ENCODE results near the gene TSEN34. TPM values are rescaled to one million over a fixed set of nuclear protein-coding genes. Genes with fewer than 3 reads are reported as not detected.
"Not testable (repeated sequence)": the region's sequence is repeated elsewhere in the genome, so short reads cannot be mapped to it uniquely, and the experiment has no call there.

TSEN34 gene
- total RNA-seq, 1 experiment from 2014 or later, result 27.3 TPM

DNA sequence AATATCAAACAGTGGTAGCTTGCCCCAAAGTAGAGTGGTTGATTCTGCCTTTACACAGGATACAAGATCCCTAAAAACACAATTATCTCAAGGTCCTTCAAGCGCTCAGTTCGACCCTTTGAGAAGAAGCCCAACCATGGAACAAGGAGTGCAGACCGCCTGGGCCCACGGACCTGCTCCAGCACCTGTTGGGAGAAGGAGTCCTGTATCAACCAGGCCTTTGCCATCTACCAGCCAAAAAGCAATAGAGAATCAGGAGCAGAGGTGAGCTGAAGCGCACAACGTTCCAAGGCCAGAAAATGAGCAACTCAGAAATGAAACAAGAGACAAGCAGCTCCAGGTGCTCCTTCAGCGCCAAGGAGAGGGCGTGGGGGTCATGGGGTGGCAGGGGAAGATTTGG lies 38.0 kb downstream of the TSEN34 start:
- DNase-seq (ENCODE audit: extremely low read depth, low read depth), result no peak

DNA sequence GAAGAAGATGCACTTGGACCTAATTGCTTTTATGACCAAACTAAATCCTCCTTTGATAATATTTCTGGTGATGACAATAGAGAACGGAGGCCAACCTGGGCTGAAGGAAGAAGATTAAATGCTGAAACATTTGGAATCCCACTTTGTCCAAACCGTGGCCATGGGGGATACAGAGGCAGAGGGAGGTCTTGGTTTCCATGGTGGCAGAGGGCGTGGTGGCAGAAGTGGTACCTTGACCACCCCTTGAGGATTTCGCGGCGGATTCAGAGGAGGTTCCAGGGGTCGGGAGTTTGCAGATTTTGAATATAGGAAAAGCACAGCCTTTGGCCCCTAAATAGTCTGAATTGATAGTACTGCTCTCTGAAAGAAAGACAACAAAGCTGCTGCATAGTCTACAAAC lies 38.9 kb downstream of the TSEN34 start:
- DNase-seq (ENCODE audit: extremely low read depth, low read depth), result no peak

DNA sequence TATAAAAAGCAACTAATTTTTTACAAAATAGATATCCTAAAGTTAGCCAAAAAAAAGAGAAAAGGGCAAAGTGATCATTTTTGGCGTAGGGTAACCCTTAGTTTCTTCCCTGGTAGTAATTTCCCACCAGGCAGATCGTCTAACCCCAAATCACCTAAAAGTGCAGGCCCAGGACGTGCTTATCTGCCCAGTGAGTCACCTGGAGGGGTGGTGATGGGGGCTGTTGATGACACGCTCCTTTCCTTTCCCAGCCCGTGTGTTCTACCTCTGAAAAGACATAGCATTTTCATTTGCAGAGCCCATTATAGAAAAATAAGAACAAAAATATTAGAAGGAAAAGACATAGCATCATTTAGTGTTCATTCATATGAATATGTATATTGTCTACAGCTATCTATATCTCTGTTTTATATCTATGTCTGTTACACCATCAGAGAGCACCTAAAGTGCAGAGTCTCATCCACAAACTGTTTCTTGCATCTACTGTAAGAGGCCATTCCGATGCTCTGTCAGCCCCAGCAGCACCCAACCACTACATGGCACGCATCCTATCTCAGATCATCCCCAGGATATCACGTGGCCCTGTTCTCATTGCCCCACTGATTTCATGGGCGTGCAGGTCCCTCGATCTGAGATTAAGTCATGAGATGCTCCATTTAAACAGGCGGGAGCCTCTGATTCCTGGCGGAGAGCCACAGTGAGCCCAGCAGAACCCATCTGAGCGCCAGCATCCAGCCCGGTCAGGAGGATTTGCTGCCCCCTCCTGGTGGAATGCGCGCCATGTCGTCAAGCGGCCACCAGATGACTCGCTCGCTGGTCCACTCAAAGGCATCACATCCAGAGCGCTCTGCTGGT lies 40.2 kb downstream of the TSEN34 start:
- DNase-seq (ENCODE audit: extremely low read depth, low read depth), result peak; percentile 53

DNA sequence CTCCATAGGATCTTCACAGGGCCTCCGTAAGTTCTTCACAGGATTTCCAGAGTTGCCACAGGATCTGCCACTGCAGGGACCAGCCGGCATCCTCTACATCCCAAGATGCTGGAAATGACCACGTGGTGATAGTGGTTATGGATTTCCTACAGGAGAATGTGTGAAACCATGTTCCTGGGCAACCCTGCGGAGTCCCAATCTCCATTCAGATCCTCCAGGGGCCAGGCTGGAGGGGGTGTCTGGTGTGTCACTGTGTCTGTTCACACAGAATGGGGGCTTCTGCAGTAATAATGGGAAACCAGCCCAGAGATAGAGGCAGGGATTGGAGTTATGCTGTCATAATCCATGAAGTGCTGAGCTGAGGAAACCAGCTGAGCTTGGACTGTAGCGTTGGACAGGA lies 42.8 kb downstream of the TSEN34 start:
- DNase-seq (ENCODE audit: extremely low read depth, low read depth), result no peak

DNA sequence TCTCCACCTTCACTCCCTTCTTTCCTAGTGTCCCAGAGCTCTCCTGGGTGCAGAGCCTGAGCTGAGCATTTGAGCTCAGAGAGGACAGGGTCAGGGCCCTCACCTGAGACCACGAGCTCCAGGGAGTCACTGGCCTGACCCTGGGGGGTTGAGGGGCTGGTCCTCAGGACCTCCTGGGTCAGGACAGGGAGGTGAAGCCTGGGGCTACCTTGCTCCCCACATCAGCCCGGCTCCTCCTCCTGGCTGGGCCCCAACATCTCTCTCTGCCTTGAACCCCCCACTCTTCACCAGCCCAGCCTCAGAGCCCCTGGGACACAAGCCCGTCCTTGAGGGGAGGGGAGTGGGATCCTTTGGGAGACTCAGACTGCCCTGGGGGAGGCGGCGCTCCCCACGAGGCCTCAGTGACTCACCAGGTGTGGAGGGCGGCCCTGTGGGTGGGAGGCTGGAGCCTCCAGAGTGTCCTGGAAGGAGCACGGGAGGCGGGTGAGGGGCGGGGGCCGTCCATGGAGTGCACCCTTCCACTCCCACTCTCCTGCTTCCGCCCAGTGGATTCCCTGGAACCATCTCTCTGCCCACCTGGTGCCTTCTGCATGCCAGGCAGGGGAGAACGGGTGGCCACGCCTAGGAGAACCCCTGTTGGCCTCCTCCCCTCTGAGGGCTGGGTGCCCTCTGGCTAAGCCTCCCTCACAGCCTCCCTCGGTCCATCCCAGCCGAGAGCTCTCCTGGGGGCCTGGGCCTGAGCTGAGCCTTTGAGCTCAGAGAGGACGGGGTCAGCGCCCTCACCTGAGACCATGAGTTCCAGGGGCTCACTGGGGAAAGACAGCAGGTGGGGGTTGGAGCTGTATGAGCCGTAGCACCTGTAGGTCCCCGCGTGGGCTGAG lies 48.6 kb downstream of the TSEN34 start:
- not testable (repeated sequence) for DNase-seq (ENCODE audit: extremely low read depth, low read depth)

DNA sequence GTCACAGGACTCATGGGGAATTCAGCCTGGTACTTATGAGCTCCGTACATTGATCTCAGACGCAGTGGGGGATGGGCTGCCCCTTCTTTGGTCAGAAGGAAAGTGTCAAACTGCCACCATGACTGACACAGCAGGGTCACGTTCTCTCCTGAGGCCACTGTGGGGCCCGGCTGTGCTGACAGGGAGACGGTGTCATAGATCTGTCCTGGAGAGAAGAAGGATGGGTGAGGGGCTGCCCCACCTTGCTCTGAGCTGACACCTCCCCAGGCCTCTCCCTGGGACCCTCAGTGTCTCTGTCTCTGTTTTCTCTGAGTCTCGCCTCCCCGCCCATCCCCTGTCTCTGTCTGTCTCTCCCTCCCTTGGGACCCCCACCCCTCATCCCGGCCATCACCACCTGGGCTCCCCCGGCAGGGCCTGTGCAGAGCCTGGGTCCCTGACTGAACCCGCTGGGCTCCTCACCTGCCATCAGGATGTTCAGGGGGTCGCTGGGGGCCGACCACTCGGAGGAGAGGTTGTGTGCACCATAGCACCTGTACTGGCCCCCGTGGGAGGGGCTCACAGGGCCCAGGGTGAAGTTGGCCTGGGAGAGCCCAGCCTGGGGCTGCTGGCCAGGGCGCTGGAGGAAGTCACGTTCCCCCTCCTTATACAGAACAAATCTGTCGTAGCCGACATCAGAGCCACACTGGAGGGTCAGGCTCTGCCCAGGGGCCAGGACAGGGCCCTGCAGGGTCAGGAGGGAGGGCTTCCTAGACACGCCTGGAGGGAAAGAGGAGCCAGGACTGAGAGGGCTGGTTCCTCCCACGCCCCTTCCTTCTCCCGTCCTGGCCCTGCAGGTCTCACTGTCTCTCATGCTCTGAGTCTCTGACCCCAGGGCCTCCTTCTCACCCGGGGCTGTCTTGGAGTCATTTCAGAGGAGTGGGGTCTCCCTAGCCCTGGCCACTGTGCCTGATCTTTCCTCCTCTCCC lies 49.5 kb downstream of the TSEN34 start:
- DNase-seq (ENCODE audit: extremely low read depth, low read depth), result not testable (repeated sequence)

DNA sequence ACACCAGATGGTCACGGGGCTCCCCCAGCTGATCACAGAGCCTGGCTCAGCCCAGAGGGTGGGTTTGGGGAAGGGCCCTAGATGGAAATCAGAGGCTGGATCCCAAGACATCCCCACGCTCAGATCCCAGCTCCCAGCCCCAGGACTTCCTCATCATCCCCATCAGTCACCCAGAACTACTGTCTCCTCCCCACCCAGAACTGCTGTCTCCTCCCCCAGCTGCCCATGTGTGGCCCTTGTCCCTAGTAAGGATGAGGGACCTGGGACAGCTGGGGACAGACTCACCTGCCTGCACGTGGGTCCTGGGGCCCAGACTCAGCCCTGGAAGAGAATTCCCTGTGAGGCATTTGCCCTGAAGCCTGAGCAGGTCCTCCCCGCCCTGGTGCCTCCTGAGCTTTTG lies 51.1 kb downstream of the TSEN34 start:
- not testable (repeated sequence) for DNase-seq (ENCODE audit: extremely low read depth, low read depth)

DNA sequence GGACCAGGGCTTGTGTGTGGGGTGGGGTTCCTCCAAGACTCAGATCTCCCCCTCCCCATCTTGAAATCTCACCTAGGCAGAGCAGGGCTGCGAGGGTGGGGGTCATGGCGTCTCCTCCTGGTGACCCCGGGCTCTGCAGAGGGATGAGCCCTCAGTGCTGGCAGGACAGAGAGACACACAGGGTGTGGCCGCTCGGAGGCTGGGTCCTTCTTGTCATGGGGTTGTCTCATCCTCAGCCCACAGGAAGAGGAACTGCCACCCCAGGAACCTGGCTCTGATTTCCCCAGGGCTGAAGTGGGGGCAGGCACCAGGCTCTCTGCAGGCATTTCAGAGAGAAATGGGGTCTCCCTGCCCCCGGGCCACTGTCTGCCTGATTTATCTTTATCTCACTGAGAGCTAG lies 51.5 kb downstream of the TSEN34 start, which contains the start of gene LILRA6:
Gene LILRA6, minus strand, starts transcription at position 145 of the 400 bp plus-strand sequence.
- DNase-seq (ENCODE audit: extremely low read depth, low read depth), result not testable (repeated sequence)

DNA sequence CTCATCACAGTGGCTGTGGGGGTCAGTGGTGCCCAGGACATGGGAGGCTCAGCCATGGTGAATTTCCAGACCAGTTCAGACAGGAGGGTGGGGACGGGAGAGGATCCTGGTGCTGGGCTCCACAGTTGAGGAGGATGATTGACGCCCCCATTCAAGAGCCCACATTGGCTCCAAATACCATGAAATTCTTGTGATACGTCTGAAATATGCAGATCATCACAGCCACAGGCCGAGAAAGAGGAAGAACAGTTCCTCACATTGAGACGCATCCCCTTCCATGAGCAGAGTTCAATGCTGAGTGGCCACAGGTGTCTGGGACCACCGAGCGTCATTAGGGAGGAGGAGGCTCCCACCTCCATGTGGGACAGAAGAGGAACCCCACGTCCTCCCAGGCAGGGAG lies 52.7 kb downstream of the TSEN34 start:
- DNase-seq (ENCODE audit: extremely low read depth, low read depth), result not testable (repeated sequence)

Other genes starting within 250 kb of the TSEN34 start
- gene CACNG8, start 228.4 kb upstream of the TSEN34 start, total RNA-seq (2014; rRNA removed; shearing (Covaris generic)), result 0.58 and 0.84 TPM in 2 replicates
- gene CACNG6, start 199.7 kb upstream of the TSEN34 start, total RNA-seq (2014; rRNA removed; shearing (Covaris generic)), result 4.6 and 4.9 TPM in 2 replicates
- not detected in 2 replicates for gene VSTM1, start 127.4 kb upstream of the TSEN34 start, total RNA-seq (2014; rRNA removed; shearing (Covaris generic))
- not detected in 2 replicates for gene TARM1, start 109.9 kb upstream of the TSEN34 start, total RNA-seq (2014; rRNA removed; shearing (Covaris generic))
- 0.22 and 0.32 TPM in 2 replicates for gene OSCAR, start 90.5 kb upstream of the TSEN34 start, total RNA-seq (2014; rRNA removed; shearing (Covaris generic))
- gene NDUFA3, start 88.5 kb upstream of the TSEN34 start, total RNA-seq (2014; rRNA removed; shearing (Covaris generic)), result 31.8 and 38.6 TPM in 2 replicates
- 8.3 and 10.2 TPM in 2 replicates for gene TFPT, start 75.7 kb upstream of the TSEN34 start, total RNA-seq (2014; rRNA removed; shearing (Covaris generic))
- 28.5 and 34.1 TPM in 2 replicates for gene PRPF31, start 75.6 kb upstream of the TSEN34 start, total RNA-seq (2014; rRNA removed; shearing (Covaris generic))
- 12.3 and 19.2 TPM in 2 replicates for gene CNOT3, start 53.5 kb upstream of the TSEN34 start, total RNA-seq (2014; rRNA removed; shearing (Covaris generic))
- gene LENG1, start 31.6 kb upstream of the TSEN34 start, total RNA-seq (2014; rRNA removed; shearing (Covaris generic)), result 7.7 and 8.2 TPM in 2 replicates
- 0.30 and 0.63 TPM in 2 replicates for gene TMC4, start 18.1 kb upstream of the TSEN34 start, total RNA-seq (2014; rRNA removed; shearing (Covaris generic))
- gene MBOAT7, start 1.7 kb upstream of the TSEN34 start, total RNA-seq (2014; rRNA removed; shearing (Covaris generic)), result 27.5 and 28.9 TPM in 2 replicates
- gene RPS9, start 9.6 kb downstream of the TSEN34 start, total RNA-seq (2014; rRNA removed; shearing (Covaris generic)), result 2,109 and 2,437 TPM in 2 replicates
- not detected in 2 replicates for gene LILRB3, start 31.7 kb downstream of the TSEN34 start, total RNA-seq (2014; rRNA removed; shearing (Covaris generic))
- not detected in 2 replicates for gene LILRA6, start 51.5 kb downstream of the TSEN34 start, total RNA-seq (2014; rRNA removed; shearing (Covaris generic))
- not detected in 2 replicates for gene LILRB5, start 66.0 kb downstream of the TSEN34 start, total RNA-seq (2014; rRNA removed; shearing (Covaris generic))
- not detected in 2 replicates for gene LILRB2, start 89.8 kb downstream of the TSEN34 start, total RNA-seq (2014; rRNA removed; shearing (Covaris generic))
- not detected in 2 replicates for gene LILRA5, start 121.9 kb downstream of the TSEN34 start, total RNA-seq (2014; rRNA removed; shearing (Covaris generic))
- not detected in 2 replicates for gene LILRA4, start 147.9 kb downstream of the TSEN34 start, total RNA-seq (2014; rRNA removed; shearing (Covaris generic))
- not detected in 2 replicates for gene LAIR1, start 173.6 kb downstream of the TSEN34 start, total RNA-seq (2014; rRNA removed; shearing (Covaris generic))
- not detected in 2 replicates for gene TTYH1, start 224.2 kb downstream of the TSEN34 start, total RNA-seq (2014; rRNA removed; shearing (Covaris generic))

Measured in NCI-H460 (cell line).